Right lobe of liver (tissue), 6 donors: ENCODE results near the gene FIGN. TPM values are rescaled to one million over a fixed set of nuclear protein-coding genes. Genes with fewer than 3 reads are reported as not detected.

Experiments
- ATAC-seq, 4 donors: fragments of 200-7000 bp; cut with Tn5 transposase; one replicate each; pipeline ENCODE4 v1.9.1; 2020; ENCODE audit warnings: mild to moderate bottlenecking in 4 of 4, moderate library complexity in 4 of 4
- DNase-seq, 3 donors: peaks; one replicate each; pipeline ENCODE4 v3.0.0-alpha.2; 2020
- H3K27ac ChIP-seq, 3 donors: fragments of 200-600 bp; one replicate each; pipeline ENCODE4 v1.8.0; 2022
- H3K27me3 ChIP-seq, 2 donors: fragments of 200-600 bp; one replicate each; pipeline ENCODE4 v1.8.0; 2022
- H3K36me3 ChIP-seq, 4 donors: fragments of 200-600 bp; sonication (generic) in 1 of 4; one replicate each; pipeline versions ENCODE4 v1.5.1 to v1.8.0; 2017 to 2022; ENCODE audit warnings: control low read depth in 1 of 4
- H3K4me1 ChIP-seq, 4 donors: fragments of 200-600 bp; sonication (generic) in 1 of 4; one replicate each; pipeline versions ENCODE4 v1.5.1 to v1.8.0; 2017 to 2022; ENCODE audit warnings: control low read depth in 1 of 4
- H3K4me3 ChIP-seq, 3 donors: fragments of 200-600 bp; one replicate each; pipeline ENCODE4 v1.8.0; 2022
- H3K9me3 ChIP-seq, 4 donors: fragments of 200-600 bp; sonication (generic) in 1 of 4; one replicate each; pipeline versions ENCODE4 v1.5.1 to v1.8.0; 2017 to 2022; ENCODE audit warnings: control low read depth in 1 of 4
- CTCF ChIP-seq, 4 donors: fragments of 200-600 bp in 3 of 4; fragments of 450-650 bp in 1 of 4; IDR thresholded peaks; one replicate each; pipeline versions ENCODE4 v1.5.1 to v1.8.0; 2016 to 2022; ENCODE audit warnings: antibody characterized with exemption in 4 of 4, mild to moderate bottlenecking in 2 of 4
- POLR2A ChIP-seq: fragments of 450-650 bp; IDR thresholded peaks from one replicate; pipeline ENCODE4 v1.6.1; 2017; ENCODE audit warnings: antibody characterized with exemption, mild to moderate bottlenecking
- WGBS: methylation state at CpG from one replicate; pipeline ENCODE4 v1.1.6; 2018; ENCODE audit warnings: low coverage, low lambda C conversion rate; ENCODE audit not compliant: insufficient coverage; ENCODE audit errors: missing lambda C conversion rate; 5-methylcytosine and 5-hydroxymethylcytosine counted together
- intact Hi-C, 2 donors: fragments of 100-400 bp; cut with DNase I; formaldehyde crosslinking; loops; one replicate each; pipeline versions ENCODE4 v1.11.2 to v1.14.1; 2022
- long read RNA-seq: library from polyadenylated mRNA; unstranded; transcript quantifications from one replicate; pipeline ENCODE4 v2.0.0, GENCODE V29; 2019
- total RNA-seq, 6 experiments: library from RNA; depleted of rRNA in 2 of 6; stranded (reverse); fragments of >200 nt in 2 of 6; fragmentation: NEBNext Ultra II Directional in 3 of 6; extraction: Animal tissue kit (Norgen Biotek cat#: 25700) in 3 of 6; gene quantifications; one replicate each; pipeline versions ENCODE4 v1.1.0 to v1.2.4, GENCODE V29; 2016 to 2023
- donor health status: DM: no; HTN: yes; CAD: no.
- donor health status: DM: no; HTN: no; CAD: no.
- donor health status: DM: no; HTN: no; CAD: no.
- donor health status: DM: no; HTN: yes; CAD: no.
- donor health status: DM: no; HTN: yes; CAD: no.

FIGN gene
- 1 to 10 TPM; 2.8 to 9.2 (median 5.1) TPM for total RNA-seq
- long read RNA-seq, partial matches to known transcripts = 0 of 1 reads
- long read RNA-seq, other reads (novel, unspliced or antisense) = 1 of 1 reads

GRCh38 chr2:163735685-163736432, at the start of gene FIGN:
Gene FIGN, minus strand, starts transcription at chr2:163736008. Its CDS starts 1,081 bp downstream, at chr2:163734927.
- peak within 1 kb of the TSS; percentile 58 to 74 (median 69) for H3K4me3 ChIP-seq
- intact Hi-C loops = no loop called here
- 2% methylated on average over 26 of the region's 54 CpGs for WGBS
- peak within 1 kb of the TSS; percentile 84 to 87 (median 86) for H3K27ac ChIP-seq
- no peaks in the 10 kb centered on the region for H3K27me3 ChIP-seq
- no peaks in the 10 kb centered on the region for H3K9me3 ChIP-seq
- DNase-seq (peak; percentile 71 to 87 (median 83)), ATAC-seq (peak; percentile 74 to 84 (median 80))
- peaks cover 0 to 19% (median 0%) of the 10 kb centered on the region in 4 donors for H3K4me1 ChIP-seq
- peak; percentile 71 for TF ChIP-seq POLR2A
- no peak for TF ChIP-seq CTCF (IDR thresholded peaks at IDR 0.05)
- H3K36me3 ChIP-seq = no peaks in the 10 kb centered on the region

- intact Hi-C loops = no loop called here
- H3K4me1 ChIP-seq = peaks cover 0 to 4% (median 0%) of the 10 kb centered on the region in 4 donors
- no peak for DNase-seq
- no peak overlapping the region for H3K4me3 ChIP-seq
- H3K27ac ChIP-seq = no peak overlapping the region
- TF ChIP-seq CTCF (IDR thresholded peaks at IDR 0.05) = no peak
- TF ChIP-seq POLR2A = no peak
- no peaks in the 10 kb centered on the region for H3K36me3 ChIP-seq
- WGBS = 86% methylated on average over 2 of the region's 3 CpGs
- H3K9me3 ChIP-seq = no peaks in the 10 kb centered on the region
- H3K27me3 ChIP-seq = no peaks in the 10 kb centered on the region
- no peak for ATAC-seq
Measured at GRCh38 chr2:163785162-163785561, 49.4 kb upstream of the FIGN start.

DNA sequence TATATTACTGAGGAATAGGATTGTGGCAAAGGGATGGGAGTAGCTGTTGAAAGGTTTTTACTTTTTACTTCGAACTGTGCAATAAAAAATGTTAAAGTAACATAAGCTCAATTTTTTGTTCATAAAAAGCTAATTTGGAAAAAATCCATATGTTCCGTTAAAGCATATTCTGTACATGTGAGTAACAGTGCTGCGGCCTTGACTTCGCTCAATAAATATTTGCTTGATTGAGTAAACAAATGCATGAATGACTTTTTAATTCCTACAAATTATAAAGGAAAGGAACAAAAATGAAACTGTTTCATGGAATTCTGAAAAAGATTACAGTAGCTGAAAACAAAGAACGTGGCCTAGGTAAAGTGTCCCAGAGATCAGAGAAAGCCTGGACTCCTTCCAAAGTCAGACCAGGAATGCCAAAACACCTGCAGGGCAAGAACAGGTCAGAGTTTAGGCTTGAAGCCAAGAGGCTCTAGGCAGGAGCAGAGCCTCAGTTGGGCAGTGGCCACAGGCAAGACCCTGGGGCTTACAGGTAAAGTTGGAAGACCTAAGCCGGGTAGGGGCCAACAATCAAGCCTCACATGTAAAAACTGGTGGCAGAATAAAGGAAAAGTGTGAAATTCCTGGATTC, 44.3 kb upstream of the FIGN start:
- intact Hi-C loops = no loop called here

More for the DNA sequence above, 44.3 kb upstream of the FIGN start:
- WGBS = 24% methylated on average over 6 of the region's 6 CpGs
- H3K27ac ChIP-seq = peak overlapping the region in 1 of 3 donors; percentile 7
- H3K4me3 ChIP-seq = no peak overlapping the region
- DNase-seq = peak in 2 of 3 donors; percentile 22 to 81
- no peaks in the 10 kb centered on the region for H3K36me3 ChIP-seq
- H3K9me3 ChIP-seq = no peaks in the 10 kb centered on the region
- ATAC-seq = peak; percentile 85 to 97 (median 90)
- H3K27me3 ChIP-seq = no peaks in the 10 kb centered on the region
- no peak for TF ChIP-seq POLR2A
- TF ChIP-seq CTCF (IDR thresholded peaks at IDR 0.05) = no peak
- peaks cover 0 to 10% (median 2%) of the 10 kb centered on the region in 4 donors for H3K4me1 ChIP-seq
